GM12878 (cell line): Measurements from ENCODE around the gene HCRT. TPM values are rescaled to one million over a fixed set of nuclear protein-coding genes. Genes with fewer than 3 reads are reported as not detected.

Experiments
- ATAC-seq: fragments of 200-7000 bp; cut with Tn5 transposase; 3 replicates; pipeline ENCODE4 v1.9.1; 2020; ENCODE audit warnings: mild to moderate bottlenecking, moderate library complexity
- BruUV-seq: library from RNA; stranded (reverse); fragments of 400-500 nt; replicated peaks from 2 replicates; lab custom pipeline; 2021; lab: Mats Ljungman, UMichigan
- CTCF ChIA-PET: fragments of 300-600 bp; sonication (Branson Sonifier 250); formaldehyde crosslinking; extraction: SDS; loops from one replicate; lab custom pipeline; 2021; ENCODE audit warnings: inconsistent platforms; lab: Yijun Ruan, JAX
- POLR2A ChIA-PET: fragments of 350-600 bp; formaldehyde crosslinking; extraction: SDS; loops from one replicate; lab custom pipeline; 2021; ENCODE audit warnings: inconsistent platforms; lab: Charles Lee
- RAD21 ChIA-PET: fragments of 300-600 bp; sonication (Branson Sonifier 250); formaldehyde crosslinking; loops from one replicate; lab custom pipeline; 2023; ENCODE audit warnings: antibody characterized with exemption; ENCODE audit not compliant: unreplicated experiment; lab: Charles Lee
- SMC1A ChIA-PET: fragments of 300-600 bp; sonication (Branson Sonifier 250); formaldehyde crosslinking; loops from one replicate; lab custom pipeline; 2023; ENCODE audit not compliant: unreplicated experiment, uncharacterized antibody; lab: Charles Lee
- DNase-seq: peaks from one replicate; pipeline ENCODE4 v3.0.0-alpha.2; 2011; ENCODE audit warnings: low read depth, low spot score
- FAIRE-seq: peaks from 3 replicates; lab custom pipeline; 2011; peaks lifted over from hg19 to GRCh38; lab: Jason Lieb, UNC
- H2AFZ ChIP-seq: 2 replicates; pipeline ENCODE4 v1.6.0; 2011; ENCODE audit warnings: low read depth, low read length, control low read depth; ENCODE audit not compliant: control insufficient read depth
- H3K27ac ChIP-seq: 2 replicates; pipeline ENCODE4 v1.5.1; 2011; ENCODE audit warnings: control low read depth; ENCODE audit not compliant: control insufficient read depth, insufficient read depth
- H3K27me3 ChIP-seq, 2 experiments: replicated peaks in 1 of 2; 2 replicates each; pipeline versions ENCODE4 v1.6.0 to v1.6.1; 2011; ENCODE audit warnings: low read length in 1 of 2; ENCODE audit not compliant: control insufficient read depth in 2 of 2, insufficient read depth in 2 of 2
- H3K36me3 ChIP-seq, 2 experiments: 2 replicates each; pipeline ENCODE4 v1.5.1; 2011; ENCODE audit warnings: low read length in 1 of 2; ENCODE audit not compliant: control insufficient read depth in 2 of 2, insufficient read depth in 2 of 2
- H3K4me1 ChIP-seq: 2 replicates; pipeline ENCODE4 v1.6.1; 2011; ENCODE audit warnings: mild to moderate bottlenecking, low read length, moderate library complexity, mixed read lengths; ENCODE audit not compliant: control insufficient read depth, insufficient read depth
- H3K4me2 ChIP-seq: 2 replicates; pipeline ENCODE4 v1.6.0; 2011; ENCODE audit warnings: control low read depth; ENCODE audit not compliant: control insufficient read depth, insufficient read depth
- H3K4me3 ChIP-seq: fragments of 200-600 bp; sonication (generic); 2 replicates; pipeline ENCODE4 v1.5.1; 2016
- H3K79me2 ChIP-seq: 2 replicates; pipeline ENCODE4 v1.6.0; 2011; ENCODE audit warnings: low read length; ENCODE audit not compliant: control insufficient read depth, insufficient read depth
- H3K9ac ChIP-seq: 2 replicates; pipeline ENCODE4 v1.8.0; 2011; ENCODE audit warnings: low read length, control low read depth, mixed read lengths; ENCODE audit not compliant: control insufficient read depth, insufficient read depth
- H3K9me3 ChIP-seq: replicated peaks from 3 replicates; pipeline ENCODE4 v1.5.1; 2011; ENCODE audit warnings: mild to moderate bottlenecking, low read length; ENCODE audit not compliant: control insufficient read depth, insufficient read depth
- H4K20me1 ChIP-seq: 2 replicates; pipeline ENCODE4 v1.6.0; 2011; ENCODE audit not compliant: control insufficient read depth, insufficient read depth
- MEF2A ChIP-seq: IDR thresholded peaks from 2 replicates; pipeline ENCODE4 v1.6.1; 2011; ENCODE audit warnings: low read depth, mild to moderate bottlenecking, low read length, moderate library complexity; ENCODE audit not compliant: insufficient read depth
- POLR2AphosphoS2 ChIP-seq: IDR thresholded peaks from 2 replicates; pipeline ENCODE4 v1.6.1; 2011; ENCODE audit warnings: low read depth, mild to moderate bottlenecking, low read length, improper control_type of control experiment, moderate library complexity
- RCOR1 ChIP-seq: conservative IDR thresholded peaks from 2 replicates; pipeline ENCODE4 v1.6.1; 2012; ENCODE audit warnings: low read depth, low read length, improper control_type of control experiment
- WGBS: methylation state at CpG from one replicate; pipeline ENCODE4 v1.1.6; 2016; ENCODE audit warnings: low lambda C conversion rate; ENCODE audit not compliant: insufficient replicate concordance, insufficient coverage; ENCODE audit errors: missing lambda C conversion rate; 5-methylcytosine and 5-hydroxymethylcytosine counted together
- in situ Hi-C: fragments of 300-500 bp; cut with MboI; formaldehyde crosslinking; loops from 9 replicates; pipeline ENCODE4 v1.14.3; 2018; ENCODE audit warnings: mixed read lengths
- intact Hi-C: fragments of 100-400 bp; cut with micrococcal nuclease; formaldehyde crosslinking; loops from one replicate; pipeline ENCODE4 v1.14.2; 2022; ENCODE audit not compliant: unreplicated experiment
- polyA plus RNA-seq, 11 experiments: library from polyadenylated mRNA; depleted of rRNA in 4 of 11; unstranded in 6 of 11; stranded (reverse) in 5 of 11; fragments of >200 nt; fragmentation: Nextera tagmentation in 4 of 11; fragmentation: Illumina TruSeq in 1 of 11; extraction: Ambion mirVana in 4 of 11; extraction: Trizol in 1 of 11; gene quantifications; 1 replicate in 1 of 11; 2 replicates in 10 of 11; pipeline versions ENCODE4 v1.2.1 to v1.2.3, GENCODE V29; 2011 to 2016; ENCODE audit warnings: inconsistent platforms in 2 of 11, missing spikeins in 2 of 11, low read depth in 1 of 11
- total RNA-seq, 4 experiments: library from RNA; depleted of rRNA in 3 of 4; stranded (reverse); fragments of >200 nt in 3 of 4; fragmentation: Illumina TruSeq in 1 of 4; extraction: Trizol in 1 of 4; gene quantifications; 2 replicates each; pipeline versions ENCODE4 v1.2.1 to v1.2.3, GENCODE V29; 2013 to 2021

HCRT gene
- total and polyA plus RNA-seq, 10 of the 15 experiments (the other 5 are each of a cell fraction or from before 2014, with no cell fraction given), result 0.41 TPM; not detected in 9

DNA sequence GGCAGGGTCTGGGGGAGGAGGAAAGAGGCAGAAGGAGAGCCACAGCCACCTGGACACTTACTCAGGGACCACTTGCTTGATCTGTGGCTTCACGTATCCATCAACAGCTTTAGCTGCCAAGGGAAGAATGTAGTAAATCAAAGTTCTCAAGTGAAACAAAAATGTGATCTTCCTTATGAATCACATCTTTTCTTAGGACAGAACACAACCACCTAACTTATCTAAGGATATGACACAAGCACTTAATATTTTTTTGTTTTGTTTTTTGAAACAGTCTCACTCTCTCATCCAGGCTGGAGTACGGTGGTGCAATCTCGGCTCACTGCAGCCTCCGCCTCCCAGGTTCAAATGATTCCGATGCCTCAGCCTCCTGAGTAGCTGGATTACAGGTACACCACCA lies 17.4 kb upstream of the HCRT start:
- no peak for TF ChIP-seq RCOR1
- H3K9me3 ChIP-seq, result no peaks in the 10 kb centered on the region
- no peak overlapping the region for H3K9ac ChIP-seq
- no peak overlapping the region for H3K4me2 ChIP-seq
- no peak overlapping the region for H2AFZ ChIP-seq
- ChIA-PET CTCF (no interaction called here), RAD21 (no interaction called here), SMC1A (interaction anchor here (0.9 kb wide), 1 partner anchor 204 kb away, joined by 3 read pairs; no protein-coding TSS in a partner anchor), POLR2A (no interaction called here)
- no peak for FAIRE-seq
- WGBS, result 100% methylated on average over 5 of the region's 5 CpGs
- intact Hi-C loops (no loop called here), in situ Hi-C loops (no loop called here)
- H4K20me1 ChIP-seq, result no peaks in the 10 kb centered on the region
- no peak overlapping the region for H3K4me3 ChIP-seq
- H3K27ac ChIP-seq, result no peak overlapping the region
- DNase-seq, result no peak
- ATAC-seq, result no peak
- H3K27me3 ChIP-seq, result no peaks in the 10 kb centered on the region
- no peaks in the 10 kb centered on the region; the same call in 1 of the 2 replicates for H3K4me1 ChIP-seq
- no peaks in the 10 kb centered on the region for H3K79me2 ChIP-seq
- no TSS peak for BruUV-seq
- peaks cover 5 to 26% of the 10 kb centered on the region in 2 experiments; a peak in 3 of 4 replicates for H3K36me3 ChIP-seq

DNA sequence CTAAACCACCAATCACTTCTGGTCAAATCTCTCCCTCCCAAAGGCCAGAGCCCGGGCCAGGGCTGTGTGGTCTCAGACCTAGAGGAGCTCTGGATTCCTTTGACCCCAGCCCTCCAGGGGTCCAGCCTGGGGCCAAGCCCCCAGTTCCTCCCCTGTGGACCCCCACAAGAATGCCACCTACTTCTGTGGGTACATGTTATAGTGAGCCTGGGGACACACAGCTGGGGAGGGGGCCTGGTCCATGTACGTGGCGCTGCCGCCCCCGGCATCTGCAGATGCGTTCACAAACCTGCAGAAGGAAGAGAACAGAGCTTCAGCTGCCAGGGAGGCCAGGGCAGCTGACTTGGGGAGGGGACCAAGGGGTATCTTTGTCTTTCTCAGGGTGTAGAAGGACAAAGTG lies 16.9 kb upstream of the HCRT start:
- POLR2A ChIA-PET, result no interaction called here
- WGBS, result 96% methylated on average over 6 of the region's 6 CpGs
- no peaks in the 10 kb centered on the region for H3K9me3 ChIP-seq
- intact Hi-C loops, result no loop called here
- no peaks in the 10 kb centered on the region for H4K20me1 ChIP-seq
- no peak overlapping the region for H2AFZ ChIP-seq
- H3K27ac ChIP-seq, result no peak overlapping the region
- ATAC-seq, result no peak
- H3K4me1 ChIP-seq, result no peaks in the 10 kb centered on the region; the same call in 1 of the 2 replicates
- H3K79me2 ChIP-seq, result no peaks in the 10 kb centered on the region
- H3K9ac ChIP-seq, result no peak overlapping the region
- peaks cover 5 to 26% of the 10 kb centered on the region in 2 experiments; a peak in 3 of 4 replicates for H3K36me3 ChIP-seq
- CTCF ChIA-PET, result interaction anchor here (0.6 kb wide), 1 partner anchor 23 kb away, joined by 3 read pairs; no protein-coding TSS in a partner anchor
- no peak overlapping the region for H3K4me2 ChIP-seq
- BruUV-seq, result no TSS peak
- no peak for FAIRE-seq
- in situ Hi-C loops, result no loop called here
- H3K27me3 ChIP-seq, result no peaks in the 10 kb centered on the region
- TF ChIP-seq MEF2A (no peak), POLR2AphosphoS2 (no peak)
- RAD21 ChIA-PET, result no interaction called here
- DNase-seq, result no peak
- SMC1A ChIA-PET, result interaction anchor here (0.9 kb wide), 1 partner anchor 204 kb away, joined by 3 read pairs; no protein-coding TSS in a partner anchor
- H3K4me3 ChIP-seq, result no peak overlapping the region
